Endometrial microvascular endothelial cells (primary cell): ENCODE data around the gene SPATA18. TPM values are rescaled to one million over a fixed set of nuclear protein-coding genes. Genes with fewer than 3 reads are reported as not detected.
"Not testable (repeated sequence)": the region's sequence is repeated elsewhere in the genome, so short reads cannot be mapped to it uniquely, and the experiment has no call there.

ENCODE experiments used
- in situ Hi-C: cut with HindIII; loops from 2 replicates; pipeline ENCODE4 v1.10.0; 2017; ENCODE audit warnings: low sequenced_read_pairs, low pct_unique_long_range_greater_than_20kb; ENCODE audit errors: inconsistent ontology term
- total RNA-seq: library from RNA; depleted of rRNA; stranded (reverse); fragments of >200 nt; gene quantifications from one replicate; pipeline ENCODE4 v1.2.3, GENCODE V29; 2015; ENCODE audit errors: inconsistent ontology term

The SPATA18 gene
- total RNA-seq, 1 donor from 2014 or later = 7.2 TPM

- in situ Hi-C loops = no loop called here
Observed at GRCh38 chr4:52099860-52100461, 48.9 kb downstream of the SPATA18 start.

- in situ Hi-C loops = no loop called here
Observed at GRCh38 chr4:52102587-52102986, 51.5 kb downstream of the SPATA18 start.

GRCh38 chr4:52103319-52103718, 52.2 kb downstream of the SPATA18 start:
- in situ Hi-C loops = no loop called here

GRCh38 chr4:52105276-52105675, 54.2 kb downstream of the SPATA18 start:
- in situ Hi-C loops = no loop called here

- in situ Hi-C loops = no loop called here
Observed at GRCh38 chr4:52106191-52106590, 55.1 kb downstream of the SPATA18 start.

GRCh38 chr4:52106660-52107059, 55.6 kb downstream of the SPATA18 start:
- in situ Hi-C loops = no loop called here

- in situ Hi-C loops = no loop called here
Observed at GRCh38 chr4:52107336-52107735, 56.2 kb downstream of the SPATA18 start.

GRCh38 chr4:52107745-52108144, 56.6 kb downstream of the SPATA18 start:
- in situ Hi-C loops = no loop called here

- in situ Hi-C loops = no loop called here
Observed at GRCh38 chr4:52110171-52110570, 59.1 kb downstream of the SPATA18 start.

GRCh38 chr4:52111995-52112394, 60.9 kb downstream of the SPATA18 start:
- in situ Hi-C loops = no loop called here

- in situ Hi-C loops = no loop called here
Observed at GRCh38 chr4:52112411-52112810, 61.3 kb downstream of the SPATA18 start.

GRCh38 chr4:52116641-52117040, 65.5 kb downstream of the SPATA18 start:
- in situ Hi-C loops = no loop called here

- in situ Hi-C loops = no loop called here
Observed at GRCh38 chr4:52126226-52126625, 75.1 kb downstream of the SPATA18 start.

- in situ Hi-C loops = no loop called here
Observed at GRCh38 chr4:52126966-52127365, 75.9 kb downstream of the SPATA18 start.

- in situ Hi-C loops = no loop called here
Observed at GRCh38 chr4:52135171-52135570, 84.1 kb downstream of the SPATA18 start.

- in situ Hi-C loops = not testable (repeated sequence)
Observed at GRCh38 chr4:52137152-52137551, 86.0 kb downstream of the SPATA18 start.

- in situ Hi-C loops = no loop called here
Observed at GRCh38 chr4:52142816-52143215, 91.7 kb downstream of the SPATA18 start.

- in situ Hi-C loops = no loop called here
Observed at GRCh38 chr4:52143815-52144214, 92.7 kb downstream of the SPATA18 start.

GRCh38 chr4:52144372-52144771, 93.3 kb downstream of the SPATA18 start:
- in situ Hi-C loops = no loop called here
